HG03354 (cell line): ENCODE data around the gene BASP1.
A peak's percentile ranks its signal among the peaks of the same experiment; 100 is the strongest.
"Not testable (repeated sequence)": the region's sequence is repeated elsewhere in the genome, so short reads cannot be mapped to it uniquely, and the experiment has no call there.

Experiments used
- ATAC-seq: cut with Tn5 transposase; IDR thresholded peaks from one replicate; pipeline ENCODE4 v1.9.1; 2021; ENCODE audit warnings: mild to moderate bottlenecking; ENCODE audit not compliant: unreplicated experiment, poor library complexity, severe bottlenecking

Gene BASP1

GRCh38 chr5:17243287-17244063 is 26.0 kb downstream of the BASP1 start:
- no peak for ATAC-seq

GRCh38 chr5:17249029-17249634 is 31.7 kb downstream of the BASP1 start:
- no peak for ATAC-seq

- ATAC-seq, result not testable (repeated sequence)
These were observed 32.4 kb downstream of the BASP1 start for GRCh38 chr5:17249841-17250240.

- no peak for ATAC-seq
These were observed 35.1 kb downstream of the BASP1 start for GRCh38 chr5:17252543-17252942.

- ATAC-seq, result peak; percentile 47
These were observed 38.1 kb downstream of the BASP1 start for GRCh38 chr5:17255471-17256021.

- ATAC-seq, result no peak
These were observed 38.7 kb downstream of the BASP1 start for GRCh38 chr5:17256171-17256570.

GRCh38 chr5:17256839-17257238 is 39.4 kb downstream of the BASP1 start:
- no peak for ATAC-seq

- ATAC-seq, result peak; percentile 87
These were observed 40.4 kb downstream of the BASP1 start for GRCh38 chr5:17257705-17258273.

- ATAC-seq, result no peak
These were observed 41.0 kb downstream of the BASP1 start for GRCh38 chr5:17258431-17258830.

GRCh38 chr5:17259012-17259411 is 41.6 kb downstream of the BASP1 start:
- not testable (repeated sequence) for ATAC-seq

GRCh38 chr5:17259630-17260257 is 42.3 kb downstream of the BASP1 start:
- ATAC-seq, result no peak

- no peak for ATAC-seq
These were observed 43.1 kb downstream of the BASP1 start for GRCh38 chr5:17260549-17260948.

- ATAC-seq, result no peak
These were observed 43.6 kb downstream of the BASP1 start for GRCh38 chr5:17261075-17261474.

- ATAC-seq, result no peak
These were observed 47.6 kb downstream of the BASP1 start for GRCh38 chr5:17265041-17265440.

GRCh38 chr5:17267106-17267505 is 49.7 kb downstream of the BASP1 start:
- ATAC-seq, result peak; percentile 64

- ATAC-seq, result peak; percentile 79
These were observed 51.8 kb downstream of the BASP1 start for GRCh38 chr5:17269201-17269600.

- ATAC-seq, result no peak
These were observed 54.7 kb downstream of the BASP1 start for GRCh38 chr5:17272111-17272510.

- no peak for ATAC-seq
These were observed 58.1 kb downstream of the BASP1 start for GRCh38 chr5:17275289-17276158.

- ATAC-seq, result peak; percentile 74
These were observed 59.0 kb downstream of the BASP1 start for GRCh38 chr5:17276445-17276844.
